HepG2 (cell line): ENCODE measurements around the gene SNX9. TPM values are rescaled to one million over a fixed set of nuclear protein-coding genes. Genes with fewer than 3 reads are reported as not detected.
A peak's percentile ranks its signal among the peaks of the same experiment; 100 is the strongest.

Source experiments
- ELF1 ChIP-seq: sonication (generic); formaldehyde crosslinking; IDR thresholded peaks from 2 replicates; pipeline ENCODE4 v1.4.0; 2020; ENCODE audit warnings: missing genetic modification reagents
- GATAD2A ChIP-seq: IDR thresholded peaks from 2 replicates; pipeline ENCODE4 v1.6.1; 2016
- MTA1 ChIP-seq: sonication (generic); formaldehyde crosslinking; IDR thresholded peaks from 2 replicates; pipeline ENCODE4 v1.4.0; 2020; ENCODE audit warnings: missing genetic modification reagents, mild to moderate bottlenecking, borderline replicate concordance
- RAD21 ChIP-seq: fragments of 450-650 bp; formaldehyde crosslinking; IDR thresholded peaks from 2 replicates; pipeline ENCODE4 v1.5.0; 2020; ENCODE audit warnings: mild to moderate bottlenecking
- RBAK ChIP-seq: sonication (generic); formaldehyde crosslinking; IDR thresholded peaks from 2 replicates; pipeline ENCODE4 v1.5.1; 2020; ENCODE audit warnings: mild to moderate bottlenecking, missing genetic modification reagents
- RXRB ChIP-seq: IDR thresholded peaks from 2 replicates; pipeline ENCODE4 v1.6.1; 2016; ENCODE audit warnings: borderline replicate concordance, missing genetic modification reagents, missing compliant biosample characterization
- SOX6 ChIP-seq, 2 experiments: fragments of 450-650 bp in 1 of 2; sonication (generic) in 1 of 2; formaldehyde crosslinking in 1 of 2; IDR thresholded peaks; 2 replicates each; pipeline versions ENCODE4 v1.4.0 to v1.6.1; 2017 to 2020; ENCODE audit warnings: antibody characterized with exemption in 1 of 2, mild to moderate bottlenecking in 1 of 2, missing genetic modification reagents in 1 of 2
- THAP11 ChIP-seq: IDR thresholded peaks from 2 replicates; pipeline ENCODE4 v1.6.1; 2016; ENCODE audit warnings: missing biosample characterization, missing genetic modification reagents
- ZNF124 ChIP-seq: sonication (generic); formaldehyde crosslinking; IDR thresholded peaks from 2 replicates; pipeline ENCODE4 v1.4.0; 2020; ENCODE audit warnings: missing genetic modification reagents
- ZNF205 ChIP-seq: IDR thresholded peaks from 2 replicates; pipeline ENCODE4 v1.6.1; 2018; ENCODE audit warnings: missing biosample characterization, missing genetic modification reagents
- ZNF317 ChIP-seq: sonication (generic); formaldehyde crosslinking; IDR thresholded peaks from 2 replicates; pipeline ENCODE4 v1.5.0; 2020; ENCODE audit warnings: mild to moderate bottlenecking, missing genetic modification reagents
- ZNF501 ChIP-seq: sonication (generic); formaldehyde crosslinking; IDR thresholded peaks from 2 replicates; pipeline ENCODE4 v1.5.1; 2020; ENCODE audit warnings: mild to moderate bottlenecking, moderate library complexity, missing genetic modification reagents
- ZNF572 ChIP-seq: sonication (generic); formaldehyde crosslinking; IDR thresholded peaks from 2 replicates; pipeline ENCODE4 v1.5.1; 2020; ENCODE audit warnings: mild to moderate bottlenecking, missing genetic modification reagents
- ZNF790 ChIP-seq: sonication (generic); formaldehyde crosslinking; IDR thresholded peaks from 2 replicates; pipeline ENCODE4 v1.8.0; 2022; ENCODE audit warnings: missing genetic modification reagents, mild to moderate bottlenecking, borderline replicate concordance
- polyA plus RNA-seq, 8 experiments: library from polyadenylated mRNA; depleted of rRNA in 3 of 8; stranded (reverse) in 7 of 8; unstranded in 1 of 8; fragments of >200 nt; fragmentation: Illumina TruSeq in 4 of 8; extraction: Trizol in 4 of 8; gene quantifications; 2 replicates each; pipeline versions ENCODE4 v1.2.1 to v1.2.3, GENCODE V29; 2011 to 2016; ENCODE audit warnings: low read depth in 4 of 8, missing spikeins in 1 of 8, mixed read lengths in 1 of 8; ENCODE audit not compliant: insufficient read depth in 1 of 8
- total RNA-seq, 5 experiments: library from RNA; depleted of rRNA; stranded (reverse); fragments of >200 nt; fragmentation: Illumina TruSeq; extraction: Trizol; gene quantifications; 2 replicates each; pipeline ENCODE4 v1.2.3, GENCODE V29; 2016; ENCODE audit warnings: low read depth in 1 of 5
- TF ChIP-seq, protein P1 (sequence below): sonication (generic); formaldehyde crosslinking; IDR thresholded peaks from 2 replicates; pipeline ENCODE4 v1.5.1; 2020; ENCODE audit warnings: mild to moderate bottlenecking, missing genetic modification reagents, moderate library complexity
- TF ChIP-seq, protein P2 (sequence below): sonication (generic); formaldehyde crosslinking; IDR thresholded peaks from 2 replicates; pipeline ENCODE4 v1.8.1; 2023; ENCODE audit warnings: mild to moderate bottlenecking, missing genetic modification reagents
- TF ChIP-seq, protein P3 (sequence below): sonication (generic); formaldehyde crosslinking; IDR thresholded peaks from 2 replicates; pipeline ENCODE4 v1.4.0; 2020; ENCODE audit warnings: missing genetic modification reagents
- TF ChIP-seq, protein P4 (sequence below): sonication (generic); formaldehyde crosslinking; IDR thresholded peaks from 2 replicates; pipeline ENCODE4 v1.5.0; 2020; ENCODE audit warnings: mild to moderate bottlenecking, missing genetic modification reagents, moderate library complexity
- TF ChIP-seq, protein P5 (sequence below): sonication (generic); formaldehyde crosslinking; IDR thresholded peaks from 2 replicates; pipeline ENCODE4 v1.4.0; 2020; ENCODE audit warnings: missing genetic modification reagents

Gene SNX9
- total and polyA plus RNA-seq, 2 of the 13 experiments (the other 11 are each of a cell fraction or from before 2014, with no cell fraction given) = 21.9 to 36.0 TPM

DNA sequence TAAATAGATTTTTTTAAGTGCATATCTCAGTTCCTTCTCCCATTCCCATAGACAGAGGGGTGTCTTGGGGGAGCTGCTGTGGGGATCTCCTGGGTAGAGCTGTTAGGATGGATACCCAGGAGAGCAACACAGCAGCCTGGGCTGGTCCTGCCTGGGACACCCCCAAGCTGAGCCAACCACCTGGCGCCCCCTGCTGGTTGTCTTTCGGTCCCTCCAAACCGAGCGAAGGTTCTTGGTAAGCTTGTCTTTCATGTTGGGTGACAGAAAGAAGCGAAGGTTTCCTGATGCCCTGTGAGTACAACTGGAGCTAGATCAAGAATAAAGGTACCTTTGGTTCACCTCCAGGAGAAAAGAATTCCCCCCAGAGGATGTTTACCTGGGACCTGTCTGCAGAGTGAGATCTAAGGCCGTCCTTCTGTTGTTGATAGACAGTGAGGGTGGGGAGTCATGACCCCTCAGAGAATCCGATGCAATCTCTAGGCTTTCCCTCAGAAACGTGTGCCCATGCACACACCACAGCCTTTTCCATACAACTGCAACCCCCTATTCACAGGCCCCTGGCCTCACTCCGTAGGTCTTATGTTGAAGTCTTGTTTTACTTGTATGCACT is 50.8 kb downstream of the SNX9 start (continued):
- TF ChIP-seq, protein P1, sequence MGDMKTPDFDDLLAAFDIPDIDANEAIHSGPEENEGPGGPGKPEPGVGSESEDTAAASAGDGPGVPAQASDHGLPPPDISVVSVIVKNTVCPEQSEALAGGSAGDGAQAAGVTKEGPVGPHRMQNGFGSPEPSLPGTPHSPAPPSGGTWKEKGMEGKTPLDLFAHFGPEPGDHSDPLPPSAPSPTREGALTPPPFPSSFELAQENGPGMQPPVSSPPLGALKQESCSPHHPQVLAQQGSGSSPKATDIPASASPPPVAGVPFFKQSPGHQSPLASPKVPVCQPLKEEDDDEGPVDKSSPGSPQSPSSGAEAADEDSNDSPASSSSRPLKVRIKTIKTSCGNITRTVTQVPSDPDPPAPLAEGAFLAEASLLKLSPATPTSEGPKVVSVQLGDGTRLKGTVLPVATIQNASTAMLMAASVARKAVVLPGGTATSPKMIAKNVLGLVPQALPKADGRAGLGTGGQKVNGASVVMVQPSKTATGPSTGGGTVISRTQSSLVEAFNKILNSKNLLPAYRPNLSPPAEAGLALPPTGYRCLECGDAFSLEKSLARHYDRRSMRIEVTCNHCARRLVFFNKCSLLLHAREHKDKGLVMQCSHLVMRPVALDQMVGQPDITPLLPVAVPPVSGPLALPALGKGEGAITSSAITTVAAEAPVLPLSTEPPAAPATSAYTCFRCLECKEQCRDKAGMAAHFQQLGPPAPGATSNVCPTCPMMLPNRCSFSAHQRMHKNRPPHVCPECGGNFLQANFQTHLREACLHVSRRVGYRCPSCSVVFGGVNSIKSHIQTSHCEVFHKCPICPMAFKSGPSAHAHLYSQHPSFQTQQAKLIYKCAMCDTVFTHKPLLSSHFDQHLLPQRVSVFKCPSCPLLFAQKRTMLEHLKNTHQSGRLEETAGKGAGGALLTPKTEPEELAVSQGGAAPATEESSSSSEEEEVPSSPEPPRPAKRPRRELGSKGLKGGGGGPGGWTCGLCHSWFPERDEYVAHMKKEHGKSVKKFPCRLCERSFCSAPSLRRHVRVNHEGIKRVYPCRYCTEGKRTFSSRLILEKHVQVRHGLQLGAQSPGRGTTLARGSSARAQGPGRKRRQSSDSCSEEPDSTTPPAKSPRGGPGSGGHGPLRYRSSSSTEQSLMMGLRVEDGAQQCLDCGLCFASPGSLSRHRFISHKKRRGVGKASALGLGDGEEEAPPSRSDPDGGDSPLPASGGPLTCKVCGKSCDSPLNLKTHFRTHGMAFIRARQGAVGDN (CRISPR knock-in tag) = peak; percentile 53
- TF ChIP-seq THAP11 (0 out of 2 replicates have a peak, but pooled peaks have one; percentile 31), RXRB (0 out of 2 replicates have a peak, but pooled peaks have one; percentile 27), ZNF124 (no peak), RAD21 (CRISPR knock-in tag) (peak; percentile 92), ZNF205 (no peak), SOX6 (IDR thresholded peaks at IDR 0.05) (no peak), SOX6 (CRISPR knock-in tag; IDR thresholded peaks at IDR 0.05) (peak; percentile 56), ELF1 (peak; percentile 20; the same call in 1 of the 2 replicates), ZNF790 (CRISPR knock-in tag) (no peak), ZNF317 (CRISPR knock-in tag) (0 out of 2 replicates have a peak, but pooled peaks have one; percentile 19), RBAK (CRISPR knock-in tag) (no peak), GATAD2A (CRISPR knock-in tag) (0 out of 2 replicates have a peak, but pooled peaks have one; percentile 34), ZNF572 (CRISPR knock-in tag) (no peak), ZNF501 (CRISPR knock-in tag) (0 out of 2 replicates have a peak, but pooled peaks have one; percentile 27), MTA1 (CRISPR knock-in tag) (no peak)
- TF ChIP-seq, protein P2, sequence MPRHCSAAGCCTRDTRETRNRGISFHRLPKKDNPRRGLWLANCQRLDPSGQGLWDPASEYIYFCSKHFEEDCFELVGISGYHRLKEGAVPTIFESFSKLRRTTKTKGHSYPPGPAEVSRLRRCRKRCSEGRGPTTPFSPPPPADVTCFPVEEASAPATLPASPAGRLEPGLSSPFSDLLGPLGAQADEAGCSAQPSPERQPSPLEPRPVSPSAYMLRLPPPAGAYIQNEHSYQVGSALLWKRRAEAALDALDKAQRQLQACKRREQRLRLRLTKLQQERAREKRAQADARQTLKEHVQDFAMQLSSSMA = 0 out of 2 replicates have a peak, but pooled peaks have one; percentile 30
- TF ChIP-seq, protein P3, sequence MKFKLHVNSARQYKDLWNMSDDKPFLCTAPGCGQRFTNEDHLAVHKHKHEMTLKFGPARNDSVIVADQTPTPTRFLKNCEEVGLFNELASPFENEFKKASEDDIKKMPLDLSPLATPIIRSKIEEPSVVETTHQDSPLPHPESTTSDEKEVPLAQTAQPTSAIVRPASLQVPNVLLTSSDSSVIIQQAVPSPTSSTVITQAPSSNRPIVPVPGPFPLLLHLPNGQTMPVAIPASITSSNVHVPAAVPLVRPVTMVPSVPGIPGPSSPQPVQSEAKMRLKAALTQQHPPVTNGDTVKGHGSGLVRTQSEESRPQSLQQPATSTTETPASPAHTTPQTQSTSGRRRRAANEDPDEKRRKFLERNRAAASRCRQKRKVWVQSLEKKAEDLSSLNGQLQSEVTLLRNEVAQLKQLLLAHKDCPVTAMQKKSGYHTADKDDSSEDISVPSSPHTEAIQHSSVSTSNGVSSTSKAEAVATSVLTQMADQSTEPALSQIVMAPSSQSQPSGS = 0 out of 2 replicates have a peak, but pooled peaks have one; percentile 47
- TF ChIP-seq, protein P4, sequence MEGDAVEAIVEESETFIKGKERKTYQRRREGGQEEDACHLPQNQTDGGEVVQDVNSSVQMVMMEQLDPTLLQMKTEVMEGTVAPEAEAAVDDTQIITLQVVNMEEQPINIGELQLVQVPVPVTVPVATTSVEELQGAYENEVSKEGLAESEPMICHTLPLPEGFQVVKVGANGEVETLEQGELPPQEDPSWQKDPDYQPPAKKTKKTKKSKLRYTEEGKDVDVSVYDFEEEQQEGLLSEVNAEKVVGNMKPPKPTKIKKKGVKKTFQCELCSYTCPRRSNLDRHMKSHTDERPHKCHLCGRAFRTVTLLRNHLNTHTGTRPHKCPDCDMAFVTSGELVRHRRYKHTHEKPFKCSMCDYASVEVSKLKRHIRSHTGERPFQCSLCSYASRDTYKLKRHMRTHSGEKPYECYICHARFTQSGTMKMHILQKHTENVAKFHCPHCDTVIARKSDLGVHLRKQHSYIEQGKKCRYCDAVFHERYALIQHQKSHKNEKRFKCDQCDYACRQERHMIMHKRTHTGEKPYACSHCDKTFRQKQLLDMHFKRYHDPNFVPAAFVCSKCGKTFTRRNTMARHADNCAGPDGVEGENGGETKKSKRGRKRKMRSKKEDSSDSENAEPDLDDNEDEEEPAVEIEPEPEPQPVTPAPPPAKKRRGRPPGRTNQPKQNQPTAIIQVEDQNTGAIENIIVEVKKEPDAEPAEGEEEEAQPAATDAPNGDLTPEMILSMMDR (CRISPR knock-in tag) = peak; percentile 91
- TF ChIP-seq, protein P5, sequence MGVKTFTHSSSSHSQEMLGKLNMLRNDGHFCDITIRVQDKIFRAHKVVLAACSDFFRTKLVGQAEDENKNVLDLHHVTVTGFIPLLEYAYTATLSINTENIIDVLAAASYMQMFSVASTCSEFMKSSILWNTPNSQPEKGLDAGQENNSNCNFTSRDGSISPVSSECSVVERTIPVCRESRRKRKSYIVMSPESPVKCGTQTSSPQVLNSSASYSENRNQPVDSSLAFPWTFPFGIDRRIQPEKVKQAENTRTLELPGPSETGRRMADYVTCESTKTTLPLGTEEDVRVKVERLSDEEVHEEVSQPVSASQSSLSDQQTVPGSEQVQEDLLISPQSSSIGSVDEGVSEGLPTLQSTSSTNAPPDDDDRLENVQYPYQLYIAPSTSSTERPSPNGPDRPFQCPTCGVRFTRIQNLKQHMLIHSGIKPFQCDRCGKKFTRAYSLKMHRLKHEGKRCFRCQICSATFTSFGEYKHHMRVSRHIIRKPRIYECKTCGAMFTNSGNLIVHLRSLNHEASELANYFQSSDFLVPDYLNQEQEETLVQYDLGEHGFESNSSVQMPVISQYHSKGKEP (CRISPR knock-in tag) = 0 out of 2 replicates have a peak, but pooled peaks have one; percentile 49
